HL-60 (cell line): Measurements from ENCODE around the gene OR5D13.

ENCODE experiments used
- DNase-seq, 2 experiments: peaks; one replicate each; pipeline ENCODE4 v3.0.0-alpha.2; 2010 to 2020; ENCODE audit warnings: low read depth in 1 of 2, low spot score in 1 of 2
- H3K27ac ChIP-seq: fragments of 250-450 bp; sonication (Bioruptor Pico); replicated peaks from 2 replicates; pipeline ENCODE4 v1.5.1; 2020; ENCODE audit warnings: mild to moderate bottlenecking, moderate library complexity
- H3K27me3 ChIP-seq: fragments of 250-450 bp; sonication (Bioruptor Pico); 2 replicates; pipeline ENCODE4 v1.5.1; 2021; ENCODE audit warnings: mild to moderate bottlenecking, moderate library complexity; ENCODE audit not compliant: insufficient read depth, poor library complexity, severe bottlenecking
- H3K4me3 ChIP-seq: replicated peaks from 2 replicates; pipeline ENCODE4 v1.5.1; 2011; ENCODE audit warnings: mild to moderate bottlenecking, control low read depth, low read length; ENCODE audit not compliant: insufficient read depth
- GABPA ChIP-seq: IDR thresholded peaks from 2 replicates; pipeline ENCODE4 v1.6.1; 2012; ENCODE audit warnings: low read depth
- POLR2AphosphoS5 ChIP-seq: IDR thresholded peaks from 2 replicates; pipeline ENCODE4 v1.6.1; 2012; ENCODE audit warnings: low read depth
- SPI1 ChIP-seq: IDR thresholded peaks from 2 replicates; pipeline ENCODE4 v1.6.1; 2012; ENCODE audit warnings: low read depth, mild to moderate bottlenecking, borderline replicate concordance
- TF ChIP-seq, protein P1 (sequence below): IDR thresholded peaks from one replicate; pipeline ENCODE4 v1.5.1; 2011; ENCODE audit warnings: low read length, control low read depth, inconsistent platforms; ENCODE audit not compliant: insufficient read depth
- TF ChIP-seq, protein P2 (sequence below): IDR thresholded peaks from 2 replicates; pipeline ENCODE4 v1.6.1; 2012; ENCODE audit warnings: low read depth; ENCODE audit not compliant: insufficient replicate concordance

The OR5D13 gene

DNA sequence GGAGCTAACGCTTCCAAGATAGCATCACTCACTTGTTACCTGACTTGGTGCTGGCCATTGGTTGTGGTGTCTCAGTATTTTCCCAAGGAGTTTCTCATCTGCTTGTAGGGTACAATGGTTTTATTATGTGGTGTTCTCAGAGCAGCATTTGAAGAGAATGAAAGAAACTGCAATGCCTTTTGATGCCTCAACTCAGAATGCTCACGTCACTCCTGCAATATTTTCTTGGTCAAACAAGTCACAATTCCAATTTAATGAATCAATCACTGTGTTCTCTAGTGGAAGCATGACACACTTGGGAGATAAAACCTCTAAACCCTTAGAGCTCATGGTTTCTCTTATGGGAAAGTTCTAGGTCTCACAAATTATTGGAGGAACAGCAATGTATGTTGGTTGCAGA, 20.1 kb downstream of the OR5D13 start:
- no peak for TF ChIP-seq POLR2AphosphoS5
- TF ChIP-seq, protein P1, sequence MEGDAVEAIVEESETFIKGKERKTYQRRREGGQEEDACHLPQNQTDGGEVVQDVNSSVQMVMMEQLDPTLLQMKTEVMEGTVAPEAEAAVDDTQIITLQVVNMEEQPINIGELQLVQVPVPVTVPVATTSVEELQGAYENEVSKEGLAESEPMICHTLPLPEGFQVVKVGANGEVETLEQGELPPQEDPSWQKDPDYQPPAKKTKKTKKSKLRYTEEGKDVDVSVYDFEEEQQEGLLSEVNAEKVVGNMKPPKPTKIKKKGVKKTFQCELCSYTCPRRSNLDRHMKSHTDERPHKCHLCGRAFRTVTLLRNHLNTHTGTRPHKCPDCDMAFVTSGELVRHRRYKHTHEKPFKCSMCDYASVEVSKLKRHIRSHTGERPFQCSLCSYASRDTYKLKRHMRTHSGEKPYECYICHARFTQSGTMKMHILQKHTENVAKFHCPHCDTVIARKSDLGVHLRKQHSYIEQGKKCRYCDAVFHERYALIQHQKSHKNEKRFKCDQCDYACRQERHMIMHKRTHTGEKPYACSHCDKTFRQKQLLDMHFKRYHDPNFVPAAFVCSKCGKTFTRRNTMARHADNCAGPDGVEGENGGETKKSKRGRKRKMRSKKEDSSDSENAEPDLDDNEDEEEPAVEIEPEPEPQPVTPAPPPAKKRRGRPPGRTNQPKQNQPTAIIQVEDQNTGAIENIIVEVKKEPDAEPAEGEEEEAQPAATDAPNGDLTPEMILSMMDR, result no peak
- no peak for TF ChIP-seq SPI1
- TF ChIP-seq GABPA, result no peak
- TF ChIP-seq, protein P2, sequence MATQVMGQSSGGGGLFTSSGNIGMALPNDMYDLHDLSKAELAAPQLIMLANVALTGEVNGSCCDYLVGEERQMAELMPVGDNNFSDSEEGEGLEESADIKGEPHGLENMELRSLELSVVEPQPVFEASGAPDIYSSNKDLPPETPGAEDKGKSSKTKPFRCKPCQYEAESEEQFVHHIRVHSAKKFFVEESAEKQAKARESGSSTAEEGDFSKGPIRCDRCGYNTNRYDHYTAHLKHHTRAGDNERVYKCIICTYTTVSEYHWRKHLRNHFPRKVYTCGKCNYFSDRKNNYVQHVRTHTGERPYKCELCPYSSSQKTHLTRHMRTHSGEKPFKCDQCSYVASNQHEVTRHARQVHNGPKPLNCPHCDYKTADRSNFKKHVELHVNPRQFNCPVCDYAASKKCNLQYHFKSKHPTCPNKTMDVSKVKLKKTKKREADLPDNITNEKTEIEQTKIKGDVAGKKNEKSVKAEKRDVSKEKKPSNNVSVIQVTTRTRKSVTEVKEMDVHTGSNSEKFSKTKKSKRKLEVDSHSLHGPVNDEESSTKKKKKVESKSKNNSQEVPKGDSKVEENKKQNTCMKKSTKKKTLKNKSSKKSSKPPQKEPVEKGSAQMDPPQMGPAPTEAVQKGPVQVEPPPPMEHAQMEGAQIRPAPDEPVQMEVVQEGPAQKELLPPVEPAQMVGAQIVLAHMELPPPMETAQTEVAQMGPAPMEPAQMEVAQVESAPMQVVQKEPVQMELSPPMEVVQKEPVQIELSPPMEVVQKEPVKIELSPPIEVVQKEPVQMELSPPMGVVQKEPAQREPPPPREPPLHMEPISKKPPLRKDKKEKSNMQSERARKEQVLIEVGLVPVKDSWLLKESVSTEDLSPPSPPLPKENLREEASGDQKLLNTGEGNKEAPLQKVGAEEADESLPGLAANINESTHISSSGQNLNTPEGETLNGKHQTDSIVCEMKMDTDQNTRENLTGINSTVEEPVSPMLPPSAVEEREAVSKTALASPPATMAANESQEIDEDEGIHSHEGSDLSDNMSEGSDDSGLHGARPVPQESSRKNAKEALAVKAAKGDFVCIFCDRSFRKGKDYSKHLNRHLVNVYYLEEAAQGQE, result no peak
- Histone ChIP-seq H3K27me3 (no peaks in the 10 kb centered on the region), H3K27ac (no peak overlapping the region), H3K4me3 (no peak overlapping the region)
- no peak for DNase-seq

DNA sequence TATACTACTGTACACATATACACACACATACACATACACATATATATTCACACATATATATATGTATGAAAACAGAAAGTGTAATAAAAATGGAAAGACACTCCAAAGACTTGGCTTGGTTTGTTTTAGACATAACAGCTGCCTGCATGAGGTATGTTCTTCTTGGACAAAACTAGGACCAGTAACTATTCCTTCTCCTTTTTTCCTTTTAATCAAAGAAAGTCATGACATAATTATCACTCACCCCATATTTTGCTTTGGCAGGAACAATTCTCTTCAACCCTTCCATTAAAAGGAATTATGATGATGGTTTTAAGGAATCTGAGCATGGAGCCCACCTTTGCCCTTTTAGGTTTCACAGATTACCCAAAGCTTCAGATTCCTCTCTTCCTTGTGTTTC, 22.0 kb downstream of the OR5D13 start, which contains the start of gene OR5D14:
Gene OR5D14 (plus strand): TSS at position 301 of the 400 bp plus-strand sequence. CDS start 0 bp downstream, at position 301.
- Histone ChIP-seq H3K27me3 (no peaks in the 10 kb centered on the region), H3K4me3 (no peak within 1 kb of the TSS), H3K27ac (no peak within 1 kb of the TSS)
- no peak for DNase-seq
- no peak for TF ChIP-seq GABPA

DNA sequence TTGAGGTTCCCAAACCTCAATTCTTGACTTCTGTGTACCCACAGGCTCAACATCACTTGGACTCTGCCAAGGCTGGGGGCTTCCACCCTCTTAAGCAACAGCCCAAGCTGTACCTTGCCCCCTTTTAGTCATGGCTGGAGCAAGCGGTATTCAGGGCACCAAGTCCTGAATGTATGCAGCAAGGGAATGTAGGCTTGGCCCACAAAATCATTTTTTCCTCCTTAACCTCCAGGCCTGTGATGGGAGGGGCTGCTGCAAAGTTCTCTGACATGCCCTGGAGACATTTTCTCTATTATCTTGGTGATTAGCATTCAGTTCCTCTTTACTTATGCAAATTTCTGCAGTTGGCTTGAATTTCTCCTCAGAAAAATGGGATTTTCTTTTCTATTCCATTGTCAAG, 33.0 kb downstream of the OR5D13 start:
- no peak for DNase-seq
- Histone ChIP-seq H3K27ac (no peak overlapping the region), H3K4me3 (no peak overlapping the region), H3K27me3 (no peaks in the 10 kb centered on the region)
- TF ChIP-seq, protein P1, result no peak
- TF ChIP-seq GABPA, result no peak
- no peak for TF ChIP-seq POLR2AphosphoS5
- no peak for TF ChIP-seq SPI1
- TF ChIP-seq, protein P2, result no peak

DNA sequence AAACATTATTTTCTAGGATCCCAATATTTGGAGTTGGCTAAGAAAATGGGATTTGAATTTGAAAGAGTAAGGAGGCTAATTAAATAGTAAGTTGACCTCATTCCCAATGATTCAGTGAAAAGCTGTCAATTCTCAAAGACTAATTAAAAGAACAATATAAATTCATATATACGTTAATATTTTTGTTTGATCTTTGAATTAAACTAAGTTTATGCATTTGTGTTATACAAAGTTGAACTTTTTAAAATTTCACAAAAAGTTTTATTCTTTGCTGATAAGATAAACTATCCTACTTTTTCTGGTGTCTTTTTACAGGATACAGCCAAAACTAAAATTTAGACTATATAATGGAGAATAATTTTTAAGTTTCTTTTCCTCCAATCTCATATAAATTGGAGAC, 37.8 kb downstream of the OR5D13 start, which contains the start of gene OR5L1:
Gene OR5L1 (plus strand): TSS at position 301 of the 400 bp plus-strand sequence. CDS start 100 bp downstream, outside the sequence.
- no peak for DNase-seq
- H3K27ac ChIP-seq, result no peak within 1 kb of the TSS
- H3K4me3 ChIP-seq, result no peak within 1 kb of the TSS
- TF ChIP-seq, protein P2, result no peak
- no peak for TF ChIP-seq SPI1
- no peak for TF ChIP-seq POLR2AphosphoS5
- TF ChIP-seq GABPA, result no peak
- TF ChIP-seq, protein P1, result no peak
- no peaks in the 10 kb centered on the region for H3K27me3 ChIP-seq
